Measurements from ENCODE around the gene DDRGK1.

DDRGK1 gene

DNA sequence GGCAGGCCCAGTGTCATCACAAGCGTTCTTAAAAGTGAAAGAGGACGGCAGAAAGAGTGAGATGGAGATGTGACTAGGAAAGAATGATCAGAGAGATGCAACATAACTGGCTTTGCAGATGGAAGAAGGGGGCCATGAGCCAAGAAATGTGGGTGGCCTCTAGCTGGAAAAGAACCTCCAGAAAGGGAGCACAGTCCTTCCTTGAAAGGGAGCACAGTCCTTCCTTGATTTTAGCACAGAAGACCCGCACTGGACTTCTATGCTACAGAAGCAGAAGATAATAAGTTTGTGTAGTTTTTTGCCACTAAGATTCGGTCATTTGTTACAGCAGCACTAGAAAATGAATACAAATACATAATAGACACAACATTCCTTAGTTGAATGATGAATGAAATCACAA, 24.2 kb downstream of the DDRGK1 start:
- DNase-seq: no peak

DNA sequence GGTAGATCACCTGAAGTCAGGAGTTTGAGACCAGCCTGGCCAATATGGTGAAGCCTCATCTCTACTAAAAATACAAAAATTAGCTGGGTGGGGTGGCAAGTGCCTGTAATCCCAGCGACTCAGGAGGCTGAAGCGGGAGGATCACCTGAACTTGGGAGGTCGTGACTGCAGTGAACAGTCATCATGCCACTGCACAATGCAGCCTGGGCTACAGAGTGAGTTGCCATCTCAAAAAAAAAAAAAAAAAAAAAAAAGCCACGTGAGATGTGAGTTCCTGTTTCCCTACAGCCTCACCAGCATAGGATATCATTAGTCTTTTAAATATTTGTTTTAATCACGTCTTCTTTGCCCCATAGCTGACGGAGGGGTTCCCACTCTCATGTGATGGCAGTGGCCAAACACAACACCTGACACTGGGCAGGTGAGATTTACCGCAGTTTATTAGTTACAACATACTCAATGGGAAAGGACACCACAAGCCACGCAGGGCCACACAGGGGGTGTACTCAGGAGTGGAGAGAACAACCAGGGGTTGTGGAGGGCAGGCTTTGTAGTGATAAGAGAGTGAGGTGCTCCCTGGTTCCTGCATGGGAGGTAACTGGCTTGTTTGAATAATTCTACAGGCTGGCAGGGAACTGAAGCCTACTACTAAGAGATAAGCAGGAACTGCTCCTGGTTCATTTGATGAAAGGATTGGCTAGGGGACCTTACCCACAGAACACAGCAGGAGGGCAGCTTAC, 26.6 kb downstream of the DDRGK1 start:
- no peak for DNase-seq

DNA sequence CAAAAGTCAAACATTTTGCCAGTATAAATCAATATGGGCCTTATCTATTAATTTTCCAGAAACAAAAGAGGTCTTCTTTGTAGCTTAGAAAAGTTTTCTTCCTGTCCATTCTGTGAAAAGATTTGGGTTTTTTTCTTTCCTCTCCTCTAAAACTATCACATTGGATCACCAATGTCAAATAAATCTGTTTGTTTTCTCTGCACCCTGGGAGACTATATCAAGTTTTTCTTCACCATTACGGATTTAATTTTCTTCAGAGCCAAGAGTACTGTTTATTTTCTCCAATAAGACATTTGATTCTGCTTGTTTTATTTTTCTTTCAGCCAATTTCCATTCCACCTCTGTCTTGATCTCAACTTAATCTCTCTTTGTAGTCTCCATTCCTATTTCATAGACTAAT, 29.2 kb downstream of the DDRGK1 start:
- no peak for DNase-seq

DNA sequence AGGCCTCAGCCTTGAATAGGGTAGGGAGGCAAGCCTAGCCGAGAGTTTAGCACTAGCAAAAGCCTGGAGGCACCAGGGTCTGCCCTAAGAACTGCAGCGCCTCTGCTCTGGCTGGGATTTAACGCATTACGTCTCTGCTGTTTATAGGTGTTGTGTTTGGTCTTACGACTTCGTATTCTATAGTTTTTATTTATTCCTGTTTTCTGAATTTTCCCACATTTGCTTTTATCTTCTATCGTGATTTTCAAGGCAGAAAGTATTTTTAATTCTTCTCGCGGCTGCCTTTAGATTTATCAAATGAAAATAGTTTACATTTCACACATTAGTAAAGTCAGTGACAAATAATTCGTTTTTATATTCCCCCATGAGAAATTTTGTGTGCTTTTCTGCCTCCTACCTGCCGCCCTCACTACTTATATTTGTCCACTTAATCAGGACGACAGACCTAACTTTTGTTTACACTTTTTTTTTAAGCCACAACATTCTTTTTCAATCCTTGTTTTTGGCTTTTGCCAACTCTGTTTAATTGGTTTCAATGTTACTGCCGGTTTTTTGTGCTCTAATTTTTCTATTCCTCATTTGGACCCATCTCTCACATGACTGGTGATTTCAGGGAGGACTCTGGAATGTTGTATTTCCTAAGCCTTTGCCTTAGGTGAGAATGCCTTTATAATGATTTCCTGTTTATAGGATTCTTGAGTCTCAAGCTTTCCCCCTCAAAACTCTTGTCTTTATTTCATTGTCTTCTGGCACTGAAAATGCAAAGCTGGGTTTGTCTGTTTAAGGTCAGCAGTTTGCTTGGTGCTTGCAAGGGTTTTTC, 29.8 kb downstream of the DDRGK1 start:
- no peak for DNase-seq

DNA sequence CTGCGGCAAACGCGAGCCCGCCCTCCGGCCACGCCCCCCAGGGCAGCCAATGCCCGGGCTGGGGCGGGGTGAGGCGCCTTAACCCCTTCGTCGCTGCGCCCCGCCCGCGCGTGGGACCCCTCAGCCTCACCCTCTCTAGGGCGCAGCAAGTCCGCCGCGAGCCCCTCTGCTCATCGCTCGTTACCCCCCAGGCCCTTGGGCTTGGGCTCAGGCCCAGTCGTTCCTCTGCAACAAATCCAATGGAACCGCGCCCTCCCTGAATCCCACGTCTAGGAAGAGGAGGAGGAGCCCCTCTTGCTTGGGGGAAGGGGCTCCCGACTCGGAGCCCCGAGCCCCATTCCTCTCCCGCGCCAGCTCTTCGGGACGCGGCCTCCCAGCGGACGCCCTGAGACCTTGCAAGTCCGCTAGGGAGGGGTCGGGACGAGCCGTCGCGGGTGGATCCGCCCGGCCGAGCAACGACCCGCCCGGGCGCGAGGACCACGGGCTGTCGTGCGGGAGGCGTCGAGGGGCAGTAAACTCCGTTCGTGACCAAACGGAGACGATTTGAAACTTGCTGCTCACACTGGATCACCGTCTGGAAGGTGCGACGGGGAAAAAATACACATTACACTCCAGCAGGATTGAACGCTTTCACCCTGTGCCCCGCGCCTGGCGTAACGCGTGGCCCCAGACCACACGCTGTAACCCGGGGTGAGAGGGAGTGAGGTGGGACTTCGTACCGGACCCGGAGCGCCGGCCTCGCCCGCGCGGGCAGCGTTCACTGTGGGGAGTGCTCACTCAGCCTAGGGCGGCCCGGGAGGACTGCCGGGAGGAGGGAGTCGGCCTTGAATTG, 30.7 kb downstream of the DDRGK1 start:
- peak; percentile 76 for DNase-seq

DNA sequence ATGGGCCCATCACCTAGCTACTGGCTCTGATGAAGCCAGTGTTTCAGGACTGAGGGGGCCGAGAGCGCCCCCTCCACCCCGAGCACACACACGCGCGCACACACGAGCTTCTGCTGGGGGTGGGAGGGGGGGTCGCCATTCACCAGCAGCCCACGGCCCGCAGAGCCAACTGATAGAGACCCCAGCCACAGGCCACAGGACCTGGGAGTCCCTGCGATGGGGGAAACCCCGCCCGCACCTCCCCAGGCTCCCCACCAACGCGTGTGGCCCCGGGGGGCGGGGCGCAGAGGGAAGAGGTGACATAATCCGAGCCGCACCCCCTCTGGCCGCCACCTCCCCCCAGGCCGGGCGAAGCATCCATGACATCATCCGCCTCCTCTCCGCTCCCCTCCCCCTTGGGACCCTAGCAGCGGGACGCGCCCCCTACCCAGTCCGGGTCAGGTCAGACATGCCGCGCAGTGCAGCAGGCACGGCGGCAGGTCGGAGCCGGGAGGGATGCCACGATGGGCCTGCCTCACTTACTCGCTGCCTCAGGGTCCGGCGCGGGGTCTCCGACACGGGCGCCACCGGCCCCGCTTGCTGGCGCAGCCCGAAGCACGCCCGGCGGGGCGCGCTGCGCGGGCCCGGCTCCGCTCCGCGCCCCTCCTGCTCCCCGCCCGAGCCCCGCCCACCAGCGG, 31.4 kb downstream of the DDRGK1 start, which contains the start of gene LZTS3:
Gene LZTS3 (minus strand): TSS at position 617 of the 677 bp plus-strand sequence. CDS start 6,386 bp downstream, outside the sequence.
- DNase-seq: peak; percentile 84

DNA sequence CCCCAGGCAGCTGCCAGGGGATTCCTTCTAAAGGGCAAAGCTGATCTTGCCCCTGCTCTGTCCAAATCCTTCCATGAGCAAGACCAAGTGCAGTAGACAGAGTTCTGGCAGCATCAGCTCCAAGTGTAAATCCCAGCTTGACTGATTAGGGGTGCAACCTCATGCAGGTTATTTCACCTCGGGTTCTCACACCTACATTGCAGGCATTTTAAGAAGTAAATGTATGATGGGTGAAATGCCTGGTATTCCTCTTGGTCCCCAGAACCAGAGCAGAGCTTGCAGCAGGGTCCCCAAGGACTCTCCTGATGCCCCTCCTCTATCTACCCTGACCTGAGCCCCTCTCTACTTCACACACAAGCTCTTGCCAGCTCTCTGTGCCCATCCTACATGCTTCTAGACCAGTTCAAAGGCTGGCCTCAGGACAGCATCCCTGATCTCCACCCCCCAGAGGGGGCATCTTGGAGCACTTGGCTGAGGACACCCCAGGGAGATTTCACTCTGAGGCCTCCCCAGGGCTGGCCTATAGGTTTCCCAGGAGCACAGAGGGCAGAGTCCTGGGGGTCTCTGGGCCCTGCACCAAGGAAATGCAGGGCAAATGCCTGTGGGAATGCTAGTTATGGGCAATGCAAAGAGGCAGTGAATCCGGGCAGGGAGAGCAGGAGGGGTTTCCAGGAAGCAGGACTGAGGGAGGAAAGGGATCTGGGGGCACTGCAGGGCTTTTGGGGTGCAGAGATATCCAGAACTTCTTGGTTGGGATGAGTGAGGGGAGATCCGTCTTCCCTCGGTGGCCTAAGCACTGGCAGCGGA, 32.2 kb downstream of the DDRGK1 start:
- DNase-seq: no peak

DNA sequence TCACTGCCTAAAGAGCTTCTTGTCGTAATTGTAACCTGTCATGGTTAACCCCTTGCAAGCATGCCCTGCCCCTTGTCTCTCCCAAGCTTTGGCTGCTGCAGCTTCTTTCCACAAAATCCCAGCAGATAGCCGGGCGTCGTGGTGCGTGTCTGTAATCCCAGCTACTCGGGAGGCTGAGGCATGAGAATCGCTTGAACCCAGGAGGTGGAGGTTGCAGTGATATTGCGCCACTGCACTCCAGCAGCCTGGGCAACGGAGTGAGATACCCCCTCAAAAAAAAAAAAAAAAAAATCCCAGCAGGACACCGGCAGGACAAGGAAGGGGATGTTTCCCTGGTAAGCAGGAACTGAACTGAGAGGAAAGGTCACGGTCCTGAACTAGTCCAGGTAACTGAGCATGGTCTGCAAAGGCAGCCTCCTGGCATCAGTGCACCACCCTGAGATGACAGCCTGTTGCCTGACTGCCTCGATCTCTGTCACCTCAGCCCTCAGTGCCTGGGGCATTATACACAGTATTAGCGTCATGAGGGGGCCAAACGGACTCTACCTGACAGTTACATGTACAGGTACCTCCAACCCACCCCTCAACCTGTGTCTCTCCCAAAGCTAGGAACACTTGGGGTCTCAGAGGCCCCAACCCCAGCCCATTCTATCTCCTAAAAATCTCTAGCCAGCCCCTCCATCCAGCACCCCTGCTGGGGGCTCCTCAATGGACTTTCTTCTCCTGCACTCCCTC, 32.9 kb downstream of the DDRGK1 start:
- no peak for DNase-seq

DNA sequence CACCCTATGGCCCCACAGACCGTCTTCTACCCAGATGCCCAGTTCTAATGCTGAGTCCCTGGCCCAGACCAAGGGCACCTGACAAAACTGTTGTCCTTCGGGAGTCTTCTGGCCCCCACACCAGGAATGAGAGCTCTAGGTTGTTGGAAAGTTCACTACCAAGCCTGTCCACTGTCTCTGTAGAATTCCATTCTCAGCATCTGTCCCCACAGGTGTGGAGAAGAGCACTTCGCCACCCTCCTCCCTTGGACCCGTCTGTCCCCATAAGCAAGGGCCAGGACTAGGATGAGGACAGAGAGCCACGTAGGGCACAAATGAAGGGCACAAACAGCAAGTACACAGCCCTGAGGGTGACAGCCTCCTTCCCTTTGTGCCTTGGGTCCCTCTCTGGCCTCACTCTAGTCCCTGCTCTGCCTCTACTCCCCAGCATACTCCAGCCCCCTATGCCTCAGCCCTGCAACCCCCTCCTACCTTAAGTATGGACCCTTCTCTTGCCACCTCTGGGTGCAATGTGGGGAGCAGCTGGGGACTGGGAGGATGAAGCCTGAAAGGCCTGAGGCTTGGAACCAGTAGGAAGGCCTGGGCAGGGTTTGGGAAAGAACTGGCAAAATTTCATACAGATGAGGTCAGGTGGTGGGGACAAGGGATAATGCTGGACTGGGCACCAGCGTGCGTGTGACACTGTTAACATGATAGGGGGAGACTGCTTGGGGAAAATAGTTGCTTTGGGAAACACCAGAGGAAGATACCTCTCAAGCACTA, 35.5 kb downstream of the DDRGK1 start:
- DNase-seq: no peak

DNA sequence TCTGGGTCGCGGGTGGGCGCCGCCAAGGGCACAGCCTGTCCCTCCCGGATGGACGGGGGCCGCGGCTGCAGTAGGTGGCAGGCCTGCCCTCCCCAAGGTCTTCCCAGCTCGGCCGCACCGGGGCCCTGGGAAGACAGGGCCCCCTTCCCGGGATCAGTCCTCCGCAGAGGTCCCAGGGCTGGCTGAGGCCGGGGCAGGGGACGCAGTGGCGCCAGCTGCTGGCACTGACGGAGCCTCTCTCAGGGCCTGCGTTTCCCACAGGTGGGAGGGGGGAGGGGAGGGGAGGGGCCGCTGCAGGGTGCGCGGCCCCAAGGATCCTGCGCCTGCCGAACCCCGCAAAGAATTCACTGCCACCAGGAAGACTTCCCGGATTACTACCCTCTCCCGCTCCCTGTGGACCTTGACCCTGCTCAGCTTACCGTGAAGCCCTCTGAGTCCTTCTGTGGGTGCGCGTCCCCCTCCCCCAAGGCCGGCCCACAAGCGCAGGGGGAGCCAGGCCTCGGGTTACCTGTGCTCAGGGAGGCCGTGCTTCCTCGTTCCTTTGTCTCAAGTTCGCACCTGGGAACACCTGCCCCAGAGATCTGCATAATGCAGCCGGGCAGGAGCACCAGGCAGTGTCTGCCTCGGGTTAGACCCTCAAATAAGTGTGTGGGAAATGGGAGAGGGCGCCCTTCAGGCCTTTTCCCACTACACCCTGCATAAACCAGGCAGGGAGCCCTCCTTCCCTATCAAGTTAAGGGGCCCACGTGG, 36.2 kb downstream of the DDRGK1 start:
- DNase-seq: no peak

DNA sequence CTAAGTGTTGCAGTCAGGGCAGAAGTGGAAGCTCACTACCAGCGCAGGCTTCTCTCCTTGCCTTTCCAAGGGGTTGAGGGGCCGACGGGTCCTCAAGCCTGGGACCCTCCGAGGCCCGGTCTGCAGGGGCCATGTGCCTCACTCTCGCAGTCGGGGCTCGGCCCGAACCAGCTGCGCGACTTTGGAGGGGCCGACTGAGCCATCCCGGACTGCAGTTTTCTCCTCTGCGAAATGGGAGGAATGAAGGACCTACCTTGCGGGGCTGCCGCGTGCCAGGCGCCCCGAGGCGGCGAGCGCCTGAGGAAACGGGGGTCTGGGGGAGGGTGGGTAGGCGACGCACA, 36.8 kb downstream of the DDRGK1 start:
- no peak for DNase-seq

DNA sequence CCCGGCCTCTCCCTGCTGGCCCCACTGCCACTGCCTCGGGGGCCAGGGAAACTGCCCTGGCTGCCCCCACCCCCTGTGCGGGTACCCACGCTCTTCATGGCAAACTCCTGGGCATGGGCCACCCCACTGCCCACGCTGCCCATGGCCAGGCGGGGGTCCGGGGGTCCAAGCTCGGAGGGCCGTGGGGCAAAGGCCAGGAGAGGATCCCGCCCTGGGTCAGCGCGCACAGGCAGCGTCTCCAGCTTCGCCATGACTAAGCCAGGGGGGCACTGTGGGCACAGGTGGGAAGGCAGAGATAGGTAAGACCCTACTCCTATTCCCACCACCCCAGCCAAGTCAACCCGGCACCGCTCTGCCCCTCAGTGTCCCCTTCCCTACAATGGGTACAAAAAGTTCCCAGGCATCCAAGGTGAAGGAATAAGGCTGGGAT, 37.6 kb downstream of the DDRGK1 start:
- DNase-seq: no peak

DNA sequence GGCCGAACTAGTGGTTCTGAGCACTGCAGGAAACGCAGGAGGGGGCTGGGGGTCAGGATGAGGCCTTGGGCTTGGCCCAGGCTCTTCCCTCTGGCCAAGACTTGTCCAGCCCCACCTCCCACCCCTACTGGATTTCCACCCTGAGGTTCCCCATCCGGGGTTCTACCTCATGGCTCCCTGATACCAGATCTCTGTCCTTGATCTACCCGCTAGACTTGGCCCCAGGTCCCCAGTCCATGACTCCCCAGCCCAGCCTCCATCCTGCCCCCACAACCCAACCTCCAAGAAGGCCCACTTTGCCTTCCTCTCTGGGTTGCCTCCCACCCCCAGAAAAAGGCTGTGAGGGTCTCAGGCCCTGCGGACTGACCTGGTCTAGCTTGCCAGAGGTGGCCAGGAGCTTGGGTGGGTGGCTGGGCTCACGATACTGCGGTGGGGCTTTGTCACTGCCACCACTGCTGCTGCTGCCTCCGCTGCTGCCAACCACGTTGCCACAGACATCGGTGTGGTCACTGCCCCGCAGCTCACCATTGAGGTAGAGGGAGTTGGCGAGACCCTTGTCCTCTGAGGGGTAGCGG, 38.1 kb downstream of the DDRGK1 start:
- DNase-seq: no peak

DNA sequence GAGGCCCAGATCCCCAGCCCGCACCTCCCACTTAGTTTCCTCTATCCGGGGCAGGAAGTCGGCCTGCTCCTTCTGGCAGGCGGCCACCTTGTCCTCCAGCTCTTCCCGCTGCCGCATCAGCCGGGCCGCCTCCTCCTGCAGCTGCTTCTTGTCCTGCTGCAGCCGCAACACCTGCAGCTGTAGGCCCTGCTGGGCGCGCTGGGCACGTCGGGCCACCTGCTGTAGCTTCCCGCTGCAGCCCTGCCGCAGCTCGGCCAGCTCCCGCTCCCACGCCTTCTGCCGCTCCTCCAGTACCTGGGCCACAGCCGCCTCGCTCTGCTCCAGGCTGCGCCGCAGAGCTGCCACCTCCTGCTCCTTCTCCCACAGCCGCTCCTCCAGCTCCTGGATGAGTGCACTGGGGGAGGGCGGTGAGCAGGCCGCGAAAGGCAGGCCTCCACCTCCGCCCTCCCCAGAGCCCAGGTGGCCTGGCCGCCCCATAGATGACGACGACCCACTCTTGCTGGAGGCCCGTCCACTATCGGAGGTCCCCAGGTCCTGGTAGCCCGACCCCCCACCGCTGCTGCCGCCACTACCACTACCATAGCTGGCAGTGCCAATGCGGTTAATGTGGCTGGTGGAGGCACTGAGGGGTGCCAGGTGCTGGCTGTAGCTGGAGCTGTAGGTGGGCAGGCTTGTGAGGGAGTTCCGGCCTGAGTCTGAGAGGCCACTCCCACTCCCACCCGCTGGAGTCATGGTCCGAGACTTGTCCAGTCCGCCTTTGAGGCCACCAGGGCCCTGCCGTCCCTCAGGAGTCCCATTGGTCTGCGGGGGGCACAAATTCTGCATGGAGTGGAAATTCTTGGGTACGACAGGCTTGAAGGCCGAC, 38.8 kb downstream of the DDRGK1 start:
- no peak for DNase-seq

DNA sequence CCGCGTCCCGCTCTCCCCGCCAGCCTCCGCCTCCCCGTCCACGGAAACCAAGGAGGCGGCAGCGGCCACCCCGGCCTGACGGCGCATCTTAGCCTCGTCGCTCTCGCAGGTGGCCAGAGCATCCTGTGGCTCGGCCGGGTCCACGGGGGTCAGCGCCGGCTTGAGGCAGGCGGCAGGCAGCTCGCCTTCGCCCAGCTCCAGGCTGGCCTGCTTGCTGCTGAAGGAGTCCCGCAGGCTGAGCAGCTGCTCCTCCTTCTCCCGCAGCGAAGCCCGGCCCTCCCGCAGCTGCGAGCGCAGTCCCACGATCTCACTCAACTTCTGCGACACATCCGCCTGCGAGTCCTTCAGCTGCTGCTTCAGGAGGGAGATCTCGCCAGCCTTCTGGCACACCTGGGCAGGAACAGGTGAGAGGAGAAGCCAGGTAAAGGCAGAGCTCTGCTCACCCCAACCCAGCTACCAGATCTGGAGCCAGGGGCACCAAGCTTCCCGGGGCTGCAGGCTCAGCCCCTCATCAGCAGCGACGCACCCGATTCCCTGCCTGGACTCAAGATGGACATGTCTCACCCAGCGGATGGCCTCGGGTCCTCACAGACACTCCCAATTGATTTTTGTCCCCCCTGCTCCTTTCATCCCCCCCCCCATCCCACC, 39.6 kb downstream of the DDRGK1 start:
- no peak for DNase-seq

DNA sequence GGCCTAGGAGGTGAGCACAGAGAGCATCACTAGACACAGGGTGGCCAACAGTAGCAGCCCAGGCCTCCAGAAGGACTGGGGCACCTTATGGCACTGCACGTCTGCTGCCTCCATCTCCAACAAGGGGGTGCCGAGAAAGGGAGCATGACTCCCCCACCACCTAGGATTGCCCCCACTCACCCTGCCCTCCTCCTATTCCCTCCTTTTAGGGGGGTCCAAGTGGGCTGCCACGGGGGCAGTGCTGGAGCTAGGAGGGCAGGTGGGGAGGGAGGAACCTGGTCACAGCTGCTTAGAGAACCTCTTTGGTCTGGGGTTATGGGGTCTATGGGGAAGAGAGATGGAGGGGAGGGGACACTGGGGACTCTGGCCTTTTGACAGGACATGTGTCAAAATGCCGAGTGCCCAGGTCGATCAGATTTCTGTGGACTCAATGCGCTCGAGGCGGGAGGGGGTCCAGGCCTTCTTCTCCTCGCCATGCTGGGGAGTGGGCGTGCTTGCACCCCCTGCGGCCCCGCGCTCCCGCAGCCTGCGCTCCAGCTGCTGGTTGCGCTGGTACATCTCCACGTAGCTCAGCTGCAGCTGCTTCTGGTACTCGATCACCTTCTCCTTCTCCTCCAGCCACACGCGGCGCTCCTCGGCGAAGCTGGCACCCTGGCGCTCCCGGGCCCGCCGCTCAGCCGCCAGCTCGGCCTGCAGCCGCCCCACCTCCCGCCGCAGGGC, 40.3 kb downstream of the DDRGK1 start:
- no peak for DNase-seq

Measured in activated gamma-delta T cell (primary cell).